Measurements from ENCODE around the gene TOMM20. TPM values are rescaled to one million over a fixed set of nuclear protein-coding genes. Genes with fewer than 3 reads are reported as not detected.

TOMM20 gene
- total RNA-seq, 3 donors from 2014 or later (not counting 1 experiment from before 2014, with no cell fraction given), result 59.5 to 72.3 (median 60.2) TPM

- H3K9me3 ChIP-seq (ENCODE audit: control insufficient read depth, insufficient read depth, low read length), result no peaks in the 10 kb centered on the region
- peaks cover 20 to 23% of the 10 kb centered on the region in 2 donors for H3K4me1 Mint-ChIP-seq
- peaks cover 12% of the 10 kb centered on the region for H3K4me1 ChIP-seq (ENCODE audit: control insufficient read depth, insufficient read depth, low read length)
- no peak overlapping the region for H3K4me3 ChIP-seq (ENCODE audit: low read length)
- no peak for TF ChIP-seq CTCF (IDR thresholded peaks at IDR 0.05)
- H3K4me3 Mint-ChIP-seq, result no peak overlapping the region
- H3K36me3 ChIP-seq (ENCODE audit: control insufficient read depth, insufficient read depth, low read length), result peaks cover 33% of the 10 kb centered on the region
- DNase-seq, result no peak
- H3K27ac Mint-ChIP-seq, result no peak overlapping the region
- ATAC-seq, result no peak
- 100% methylated on average over 3 of the region's 4 CpGs for WGBS (ENCODE audit: insufficient coverage)
- intact Hi-C loops (cut with micrococcal nuclease), result no loop called here
- H3K27me3 Mint-ChIP-seq (ENCODE audit: low read depth in 2 of 2), result peaks cover 0 to 6% of the 10 kb centered on the region in 2 donors
- no peak overlapping the region for H3K27ac ChIP-seq (ENCODE audit: low read length)
- H3K27me3 ChIP-seq (ENCODE audit: control insufficient read depth, insufficient read depth, low read length), result peaks cover 3% of the 10 kb centered on the region
- peaks cover 12% of the 10 kb centered on the region for H3K36me3 Mint-ChIP-seq
- no peaks in the 10 kb centered on the region for H3K9me3 Mint-ChIP-seq
Observed at GRCh38 chr1:235106457-235106856, 22.2 kb downstream of the TOMM20 start.

GRCh38 chr1:235105051-235106043, 23.3 kb downstream of the TOMM20 start:
- Histone ChIP-seq H3K36me3 (ENCODE audit: control insufficient read depth, insufficient read depth, low read length) (peaks cover 22% of the 10 kb centered on the region), H3K27me3 (ENCODE audit: control insufficient read depth, insufficient read depth, low read length) (peaks cover 3% of the 10 kb centered on the region), H3K4me3 (ENCODE audit: low read length) (no peak overlapping the region), H3K9me3 (ENCODE audit: control insufficient read depth, insufficient read depth, low read length) (no peaks in the 10 kb centered on the region), H3K27ac (ENCODE audit: low read length) (peak overlapping the region; percentile 30), H3K4me1 (ENCODE audit: control insufficient read depth, insufficient read depth, low read length) (peaks cover 12% of the 10 kb centered on the region)
- Mint-ChIP-seq H3K4me1 (peaks cover 20 to 23% of the 10 kb centered on the region in 2 donors), H3K36me3 (peaks cover 1% of the 10 kb centered on the region), H3K27ac (peak overlapping the region; percentile 66 to 78), H3K27me3 (ENCODE audit: low read depth in 2 of 2) (peaks cover 0 to 6% of the 10 kb centered on the region in 2 donors), H3K4me3 (peak overlapping the region; percentile 85), H3K9me3 (no peaks in the 10 kb centered on the region)
- DNase-seq, result peak in 1 of 2 donors; percentile 63
- peak; percentile 43 to 73 (median 68) for ATAC-seq
- WGBS (ENCODE audit: insufficient coverage), result 65% methylated on average over 9 of the region's 12 CpGs
- no peak for TF ChIP-seq CTCF (IDR thresholded peaks at IDR 0.05)
- intact Hi-C loops (cut with micrococcal nuclease), result loop anchor here (2.0 kb wide), 1 partner anchor 55 kb away; the partner anchor contains the start of gene RBM34

DNA sequence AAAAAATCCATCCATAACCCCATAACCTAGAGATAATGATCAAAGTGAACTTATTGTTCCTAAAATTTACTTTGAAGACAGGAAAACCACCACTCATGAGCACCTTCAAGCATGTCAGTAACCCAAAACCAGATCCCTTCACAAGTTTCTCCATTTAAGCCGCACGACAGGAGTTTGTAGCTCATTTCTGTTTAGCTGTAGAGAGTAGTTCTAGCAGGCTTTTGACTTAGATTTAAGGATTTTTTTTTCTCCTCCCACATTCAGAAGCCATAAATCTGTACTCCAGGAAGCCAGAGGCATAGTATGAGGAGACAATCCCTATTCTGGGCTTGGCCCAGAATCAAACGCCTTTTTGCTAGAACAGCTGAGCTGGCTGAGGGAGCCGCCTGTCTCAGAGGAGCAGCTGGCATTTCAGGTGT, 25.6 kb downstream of the TOMM20 start:
- Histone ChIP-seq H3K27ac (ENCODE audit: low read length) (no peak overlapping the region), H3K4me3 (ENCODE audit: low read length) (no peak overlapping the region), H3K27me3 (ENCODE audit: control insufficient read depth, insufficient read depth, low read length) (peaks cover 3% of the 10 kb centered on the region), H3K9me3 (ENCODE audit: control insufficient read depth, insufficient read depth, low read length) (no peaks in the 10 kb centered on the region), H3K4me1 (ENCODE audit: control insufficient read depth, insufficient read depth, low read length) (peaks cover 12% of the 10 kb centered on the region), H3K36me3 (ENCODE audit: control insufficient read depth, insufficient read depth, low read length) (peaks cover 5% of the 10 kb centered on the region)
- Mint-ChIP-seq H3K9me3 (no peaks in the 10 kb centered on the region), H3K27me3 (ENCODE audit: low read depth in 2 of 2) (peaks cover 0 to 8% of the 10 kb centered on the region in 2 donors), H3K27ac (no peak overlapping the region), H3K4me3 (no peak overlapping the region), H3K4me1 (peaks cover 20 to 23% of the 10 kb centered on the region in 2 donors), H3K36me3 (no peaks in the 10 kb centered on the region)
- TF ChIP-seq CTCF (IDR thresholded peaks at IDR 0.05), result no peak
- 45% methylated on average over 2 of the region's 4 CpGs for WGBS (ENCODE audit: insufficient coverage)
- intact Hi-C loops (cut with micrococcal nuclease), result no loop called here
- ATAC-seq (no peak), DNase-seq (peak in 1 of 2 donors; percentile 72)
